GM10248 (cell line): ENCODE results near the gene LRFN3.

Experiments used
- CTCF ChIA-PET: fragments of 300-600 bp; sonication (Branson Sonifier 250); formaldehyde crosslinking; extraction: SDS; loops from one replicate; lab custom pipeline; 2021; ENCODE audit warnings: antibody characterized with exemption; lab: Yijun Ruan, JAX
- POLR2A ChIA-PET: fragments of 350-650 bp; sonication (Branson Sonifier 250); formaldehyde crosslinking; extraction: SDS; loops from one replicate; lab custom pipeline; 2020; ENCODE audit warnings: antibody characterized with exemption; lab: Yijun Ruan, JAX
- DNase-seq: peaks from one replicate; pipeline ENCODE4 v3.0.0; 2012; ENCODE audit errors: extremely low spot score
- TF ChIP-seq, protein P1 (sequence below): IDR thresholded peaks from 2 replicates; pipeline ENCODE4 v1.5.1; 2012; ENCODE audit warnings: mild to moderate bottlenecking, low read depth; ENCODE audit errors: extremely low read depth, missing control alignments, control extremely low read depth

LRFN3 gene

GRCh38 chr19:35894342-35894741 is 41.8 kb upstream of the LRFN3 start:
- CTCF ChIA-PET: interaction anchor here (1.0 to 6.4 kb wide), 4 partner anchors 9 to 37 kb away, joined by 3 to 45 read pairs (median 15); no protein-coding TSS in a partner anchor
- no peak for DNase-seq
- POLR2A ChIA-PET: no interaction called here
- TF ChIP-seq, protein P1, sequence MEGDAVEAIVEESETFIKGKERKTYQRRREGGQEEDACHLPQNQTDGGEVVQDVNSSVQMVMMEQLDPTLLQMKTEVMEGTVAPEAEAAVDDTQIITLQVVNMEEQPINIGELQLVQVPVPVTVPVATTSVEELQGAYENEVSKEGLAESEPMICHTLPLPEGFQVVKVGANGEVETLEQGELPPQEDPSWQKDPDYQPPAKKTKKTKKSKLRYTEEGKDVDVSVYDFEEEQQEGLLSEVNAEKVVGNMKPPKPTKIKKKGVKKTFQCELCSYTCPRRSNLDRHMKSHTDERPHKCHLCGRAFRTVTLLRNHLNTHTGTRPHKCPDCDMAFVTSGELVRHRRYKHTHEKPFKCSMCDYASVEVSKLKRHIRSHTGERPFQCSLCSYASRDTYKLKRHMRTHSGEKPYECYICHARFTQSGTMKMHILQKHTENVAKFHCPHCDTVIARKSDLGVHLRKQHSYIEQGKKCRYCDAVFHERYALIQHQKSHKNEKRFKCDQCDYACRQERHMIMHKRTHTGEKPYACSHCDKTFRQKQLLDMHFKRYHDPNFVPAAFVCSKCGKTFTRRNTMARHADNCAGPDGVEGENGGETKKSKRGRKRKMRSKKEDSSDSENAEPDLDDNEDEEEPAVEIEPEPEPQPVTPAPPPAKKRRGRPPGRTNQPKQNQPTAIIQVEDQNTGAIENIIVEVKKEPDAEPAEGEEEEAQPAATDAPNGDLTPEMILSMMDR: no peak

- no peak for DNase-seq
- TF ChIP-seq, protein P1: no peak
- ChIA-PET CTCF (interaction anchor here (2.4 to 6.2 kb wide), 2 partner anchors 14 to 35 kb away, joined by 8 to 27 read pairs; no protein-coding TSS in a partner anchor), POLR2A (no interaction called here)
Measured at GRCh38 chr19:35895911-35896642, 40.1 kb upstream of the LRFN3 start.

GRCh38 chr19:35896643-35897040 is 39.5 kb upstream of the LRFN3 start:
- no peak for DNase-seq
- POLR2A ChIA-PET: no interaction called here

DNA sequence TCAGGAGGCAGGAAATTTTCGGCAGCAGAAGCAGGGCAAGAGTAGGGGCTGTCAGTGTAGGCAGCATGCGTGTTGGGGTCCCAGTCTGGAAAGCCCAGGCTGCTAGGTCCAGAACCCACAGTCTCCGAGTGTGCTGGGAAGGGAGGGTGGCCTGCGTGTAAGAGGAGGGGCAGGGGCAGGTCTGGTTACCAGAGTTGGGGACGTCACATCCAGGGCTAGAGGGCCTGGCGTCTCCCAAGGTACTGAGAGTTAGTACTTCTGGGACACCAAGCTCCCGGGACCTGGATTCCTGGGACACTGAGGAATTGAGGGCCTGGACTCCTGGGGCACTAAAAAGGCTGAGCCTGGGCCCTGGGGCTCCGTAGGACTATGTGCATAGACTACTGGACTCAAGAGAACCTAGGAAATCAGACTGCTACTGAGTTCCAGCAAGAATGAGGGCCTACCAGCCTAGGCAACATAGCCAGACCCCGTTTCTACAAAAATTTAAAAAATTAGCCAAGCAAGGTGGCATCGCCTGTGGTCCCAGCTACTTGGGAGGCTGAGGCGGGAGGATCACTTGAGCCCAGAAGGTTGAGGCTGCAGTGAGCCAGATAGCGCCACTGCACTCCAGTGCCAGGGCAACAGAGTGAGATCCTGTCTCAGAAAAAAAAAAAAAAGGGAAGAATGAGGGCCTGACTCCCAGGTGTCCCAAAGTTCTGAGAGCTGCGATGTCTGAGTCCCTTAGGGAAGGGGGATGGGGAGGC is 38.3 kb upstream of the LRFN3 start:
- DNase-seq: no peak
- CTCF ChIA-PET: interaction anchor here (2.4 to 6.2 kb wide), 2 partner anchors 16 to 34 kb away, joined by 8 to 27 read pairs; no protein-coding TSS in a partner anchor
- TF ChIP-seq, protein P1: no peak
- POLR2A ChIA-PET: interaction anchor here (0.7 kb wide), 2 partner anchors 16 to 108 kb away, joined by 4 read pairs; no protein-coding TSS in a partner anchor

More at GRCh38 chr19:35896643-35897040, 39.5 kb upstream of the LRFN3 start:
- TF ChIP-seq, protein P1: no peak
- CTCF ChIA-PET: interaction anchor here (2.4 to 6.2 kb wide), 2 partner anchors 15 to 35 kb away, joined by 8 to 27 read pairs; no protein-coding TSS in a partner anchor

- POLR2A ChIA-PET: interaction anchor here (0.7 kb wide), 1 partner anchor 109 kb away, joined by 4 read pairs; no protein-coding TSS in a partner anchor
- CTCF ChIA-PET: interaction anchor here (6.2 kb wide), 1 partner anchor 33 kb away, joined by 27 read pairs; no protein-coding TSS in a partner anchor
Measured at GRCh38 chr19:35898499-35898809, 37.7 kb upstream of the LRFN3 start.

More at GRCh38 chr19:35898499-35898809, 37.7 kb upstream of the LRFN3 start:
- DNase-seq: no peak
- TF ChIP-seq, protein P1: no peak
